SIG-M5 treated with dmso at 0.1 percent for 504 hours (cell line): ENCODE data around the gene TPT1.
A peak's percentile ranks its signal among the peaks of the same experiment; 100 is the strongest.

Experiments used
- DNase-seq: peaks from one replicate; lab custom pipeline; 2025; ENCODE audit not compliant: unreplicated experiment; lab: John Stamatoyannopoulos, UW

Gene TPT1

GRCh38 chr13:45335397-45336024, 5.5 kb downstream of the TPT1 start:
- DNase-seq: no peak

DNA sequence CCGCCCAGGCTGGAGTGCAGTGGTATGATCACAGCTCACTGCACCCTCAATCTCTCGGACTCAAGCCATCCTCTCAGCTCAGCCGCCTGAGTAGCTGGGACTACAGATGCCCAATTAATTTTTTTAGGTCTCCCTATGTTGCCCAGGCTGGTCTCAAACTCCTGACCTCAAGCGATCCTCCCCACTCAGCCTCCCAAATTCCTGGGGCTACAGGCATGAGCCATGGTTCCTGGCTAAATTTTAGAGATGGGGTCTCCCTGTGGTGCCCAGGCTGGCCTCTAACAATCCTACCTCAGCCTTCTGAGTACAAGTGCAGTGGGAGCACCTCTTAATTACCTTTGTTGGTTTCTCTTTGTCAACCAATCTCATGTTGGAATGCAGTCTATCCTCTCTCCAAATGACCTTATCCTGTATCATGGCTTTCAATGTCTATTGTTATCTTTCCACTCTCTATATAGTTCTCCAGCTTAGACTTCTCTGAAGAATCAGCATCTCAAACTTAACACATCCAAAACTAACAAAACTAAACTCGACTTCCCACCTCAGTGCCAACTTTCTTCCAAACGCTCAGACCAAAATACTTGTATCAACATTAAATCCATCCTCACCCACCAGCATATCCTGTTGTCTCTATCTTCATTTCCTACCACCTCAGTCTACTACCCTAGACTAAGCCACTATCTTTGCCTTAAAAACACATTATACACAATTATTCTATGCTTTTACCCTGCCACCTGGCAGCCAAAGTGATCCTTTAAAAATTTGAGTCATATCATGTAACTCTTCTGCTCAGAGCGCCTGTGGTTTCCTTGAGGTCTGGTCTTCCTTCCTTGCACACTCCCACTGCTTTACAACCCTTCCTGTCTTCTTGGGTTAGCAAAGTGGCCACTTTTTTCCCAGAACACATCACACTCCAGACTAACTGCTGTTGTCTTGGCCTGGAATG, 6.7 kb downstream of the TPT1 start:
- peak; percentile 51 for DNase-seq

DNA sequence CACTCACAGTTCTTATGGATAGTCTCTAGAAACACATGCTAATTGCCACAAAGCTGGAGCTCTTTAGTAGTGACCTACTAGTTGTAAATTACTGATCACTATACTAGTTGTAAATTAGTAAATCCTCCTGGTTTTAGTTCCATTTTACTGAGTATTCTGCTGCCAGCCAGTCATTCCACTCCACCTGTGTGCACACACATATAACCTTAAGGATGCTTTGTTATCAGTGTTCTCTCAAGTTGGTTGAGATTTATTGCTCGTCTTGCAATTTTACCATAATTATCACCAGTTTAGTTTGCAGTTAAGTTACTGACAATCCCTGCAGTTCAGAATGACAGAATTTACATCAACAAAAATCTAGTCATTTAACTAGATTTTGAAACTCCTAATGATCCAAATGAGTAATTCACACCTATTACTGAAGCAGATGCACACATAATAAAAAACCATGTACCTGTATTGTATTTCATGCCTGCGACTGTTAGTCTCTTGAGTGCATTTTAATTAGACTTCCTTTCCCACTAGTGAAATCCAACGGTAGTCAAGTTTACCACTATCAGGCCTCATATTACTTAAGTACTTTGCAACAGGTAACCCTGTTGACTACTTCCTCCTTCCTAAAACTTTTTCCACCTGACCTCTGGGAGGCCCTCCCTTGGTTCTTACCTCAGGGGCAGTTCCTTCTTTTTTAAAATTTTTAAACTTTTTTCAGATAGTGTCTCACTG, 7.6 kb downstream of the TPT1 start:
- peak; percentile 32 for DNase-seq

GRCh38 chr13:45332831-45333219, 8.2 kb downstream of the TPT1 start:
- no peak for DNase-seq

DNA sequence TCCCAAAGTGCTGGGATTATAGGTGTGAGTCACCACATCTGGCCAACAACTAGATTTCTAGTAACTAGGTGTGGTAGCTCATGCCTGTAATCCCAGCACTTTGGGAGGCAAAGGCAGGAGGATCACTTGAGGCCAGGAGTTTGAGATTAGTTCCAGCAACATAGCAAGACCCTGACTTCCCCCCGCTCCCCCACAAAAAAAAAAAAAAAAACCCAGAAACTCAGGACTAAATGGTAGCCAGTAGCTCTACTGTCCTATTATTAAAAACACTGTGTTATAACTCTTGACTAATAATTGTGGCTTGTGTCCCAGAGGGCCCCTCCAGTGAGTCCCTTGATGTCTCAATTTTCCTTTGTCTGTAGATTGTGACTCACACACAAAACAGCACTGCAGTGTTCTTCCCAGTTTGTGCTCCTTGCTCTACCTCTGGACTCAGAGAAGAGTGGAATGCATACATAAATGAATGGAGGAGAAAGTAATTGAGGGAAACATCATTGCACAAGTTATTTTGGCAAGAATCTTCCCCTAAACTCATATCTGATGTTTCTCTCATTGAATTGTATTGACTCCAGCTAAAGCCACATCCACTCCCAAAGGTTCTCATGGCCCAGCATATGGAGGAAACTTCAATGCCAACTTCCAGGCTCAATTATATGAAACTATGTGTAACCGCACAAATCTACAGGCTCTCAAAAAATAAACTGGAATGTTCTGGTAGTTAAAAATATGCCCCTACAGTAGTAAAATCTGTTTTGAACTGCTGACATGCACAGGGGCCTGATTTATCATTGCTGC, 8.8 kb downstream of the TPT1 start:
- DNase-seq: peak; percentile 62

- DNase-seq: no peak
Measured at GRCh38 chr13:45331692-45332035, 9.3 kb downstream of the TPT1 start.

DNA sequence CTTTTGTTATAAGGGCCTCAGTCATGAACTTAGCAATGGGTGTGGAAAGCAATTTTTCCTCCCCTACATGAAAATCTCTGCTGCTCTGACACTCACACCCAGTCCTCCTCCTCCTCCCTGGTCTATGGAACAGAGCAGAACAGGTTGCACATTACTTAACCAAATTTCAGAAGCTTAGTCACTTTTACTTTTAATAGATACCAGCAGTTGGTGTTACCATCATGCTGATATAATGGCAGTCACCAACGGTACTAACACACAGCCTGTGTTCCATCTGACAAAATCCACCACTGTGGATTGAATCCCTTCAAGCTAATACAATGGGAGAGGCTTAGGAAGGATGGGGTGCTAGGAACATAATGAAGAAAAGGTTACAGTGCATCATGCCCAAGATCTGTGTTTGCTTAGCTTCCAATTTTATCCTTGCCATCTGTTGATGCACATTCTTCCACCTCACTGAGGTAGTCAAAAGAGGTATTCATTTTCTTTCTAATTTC, 9.8 kb downstream of the TPT1 start:
- DNase-seq: peak; percentile 45

DNA sequence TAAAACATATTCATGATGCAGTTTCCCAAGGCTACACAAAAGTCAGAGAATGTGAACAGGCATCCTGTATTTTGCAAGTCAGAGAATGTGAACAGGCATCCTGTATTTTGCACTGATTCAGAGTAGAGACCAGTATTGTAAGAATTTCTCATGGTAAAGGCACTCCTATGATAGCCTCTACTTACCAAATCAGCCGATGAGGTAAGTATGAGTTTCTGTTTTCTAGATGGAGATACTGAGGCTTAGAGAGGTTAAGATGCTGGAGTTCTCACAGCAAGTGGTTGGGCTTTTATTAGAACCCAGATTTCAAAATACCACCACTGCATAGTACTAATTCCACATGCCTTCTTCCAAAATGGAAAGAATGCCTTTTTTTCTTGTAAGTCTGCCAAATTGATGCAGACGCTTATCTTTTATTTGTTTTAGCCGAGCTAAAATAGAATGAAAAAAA, 12.3 kb downstream of the TPT1 start:
- DNase-seq: no peak

- DNase-seq: no peak
Measured at GRCh38 chr13:45327253-45327955, 13.6 kb downstream of the TPT1 start.

DNA sequence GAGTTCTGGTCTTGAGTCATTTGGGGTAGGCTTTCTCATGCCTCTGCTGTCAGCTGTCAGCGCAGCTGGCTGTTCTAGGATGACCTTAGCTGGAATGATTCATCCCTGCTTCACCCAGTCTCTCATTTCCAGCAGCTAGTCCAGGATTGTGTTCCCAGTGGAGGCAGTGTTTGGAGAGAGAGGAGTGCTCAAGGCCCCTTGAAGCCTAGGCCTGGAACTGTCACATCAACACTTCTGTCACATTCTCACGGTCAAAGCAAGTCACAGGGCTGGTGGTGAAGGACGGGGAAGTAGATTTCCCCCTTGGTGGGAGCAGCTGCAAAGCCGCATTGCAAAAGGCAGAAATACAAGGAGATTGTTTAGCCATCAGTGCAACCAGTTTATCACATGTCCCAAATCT, 15.2 kb downstream of the TPT1 start:
- DNase-seq: no peak

DNA sequence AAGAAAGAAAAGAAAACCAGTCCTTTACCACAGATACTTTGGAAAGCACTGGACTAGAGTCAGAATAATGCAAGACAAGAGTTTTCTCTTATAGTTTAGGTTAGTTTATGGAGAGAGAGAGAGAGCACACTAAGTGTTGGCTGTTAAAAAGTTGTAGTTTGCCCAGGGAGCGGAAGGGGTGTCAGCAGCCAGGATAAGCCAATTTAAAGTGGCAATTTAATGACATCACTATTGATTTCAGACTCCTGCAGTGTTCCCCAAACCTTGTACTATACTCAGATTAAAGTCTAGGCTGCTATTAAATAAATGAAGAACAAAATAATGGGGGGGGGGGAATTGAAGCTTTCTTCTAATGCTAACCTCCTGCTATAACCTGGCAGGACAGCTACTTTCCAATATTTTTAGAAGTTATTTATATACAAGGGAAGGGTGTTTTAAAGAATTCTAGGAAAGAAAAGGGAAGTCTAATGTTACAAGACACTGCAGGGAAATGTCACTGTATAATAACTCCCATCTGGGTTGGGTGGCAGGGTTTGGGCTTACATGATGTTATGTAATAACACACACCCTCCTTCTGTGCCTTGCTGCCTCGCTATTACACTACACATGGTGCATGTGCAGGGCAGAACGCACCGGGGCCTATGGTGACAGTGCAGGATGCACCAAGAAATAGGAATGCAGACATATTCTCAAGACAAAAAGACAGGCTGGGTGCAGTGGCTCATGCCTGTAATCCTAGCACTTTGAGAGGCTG, 19.9 kb downstream of the TPT1 start:
- peak; percentile 88 for DNase-seq

DNA sequence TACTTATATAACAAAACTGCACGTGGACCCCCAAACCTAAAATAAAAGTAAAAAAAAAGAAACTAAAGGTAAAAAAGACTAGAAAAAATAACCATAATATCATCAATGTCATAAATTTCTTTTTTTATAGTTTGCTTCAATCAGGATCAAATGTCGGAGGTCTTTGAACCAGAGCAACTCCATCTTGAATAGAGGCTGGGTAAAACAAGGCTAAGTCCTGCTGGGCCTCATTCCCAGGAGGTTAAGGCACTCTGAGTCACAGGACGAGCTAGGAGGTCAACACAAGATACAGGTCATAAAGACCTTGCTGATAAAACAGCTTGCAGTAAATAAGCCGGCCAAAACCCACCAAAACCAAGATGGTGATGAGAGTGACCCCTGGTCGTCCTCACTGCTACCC, 24.0 kb downstream of the TPT1 start:
- DNase-seq: no peak

- DNase-seq: no peak
Measured at GRCh38 chr13:45316338-45316737, 24.6 kb downstream of the TPT1 start.

DNA sequence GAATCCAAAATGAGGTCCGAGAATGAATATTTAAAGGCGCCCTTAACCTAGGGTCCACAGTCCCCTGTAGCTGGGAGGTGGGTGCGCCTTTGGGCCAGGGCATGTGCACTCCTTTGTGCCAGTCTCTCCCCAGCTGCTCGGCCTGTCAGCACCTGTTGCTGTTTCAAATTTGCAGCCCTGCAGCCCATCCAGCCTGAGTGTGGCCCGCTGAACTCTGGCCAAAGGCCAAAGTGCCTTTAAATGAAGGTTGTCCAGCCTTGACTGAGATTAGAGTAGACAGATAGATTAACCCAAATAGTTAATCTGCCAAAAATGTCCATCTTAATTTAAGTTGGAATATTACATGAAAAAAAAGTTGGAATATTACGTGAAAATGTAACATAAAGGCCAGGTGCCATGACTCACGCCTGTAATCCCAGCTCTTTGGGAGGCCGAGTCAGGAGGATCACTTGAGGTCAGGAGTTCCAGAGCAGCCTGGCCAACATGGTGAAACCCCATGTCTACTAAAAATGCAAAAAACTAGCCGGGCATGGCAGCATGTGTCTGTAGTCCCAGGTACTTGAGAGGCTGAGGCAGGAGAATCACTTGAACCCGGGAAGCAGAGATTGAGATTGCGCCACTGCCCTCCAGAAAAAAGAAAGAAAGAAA, 25.3 kb downstream of the TPT1 start:
- no peak for DNase-seq

DNA sequence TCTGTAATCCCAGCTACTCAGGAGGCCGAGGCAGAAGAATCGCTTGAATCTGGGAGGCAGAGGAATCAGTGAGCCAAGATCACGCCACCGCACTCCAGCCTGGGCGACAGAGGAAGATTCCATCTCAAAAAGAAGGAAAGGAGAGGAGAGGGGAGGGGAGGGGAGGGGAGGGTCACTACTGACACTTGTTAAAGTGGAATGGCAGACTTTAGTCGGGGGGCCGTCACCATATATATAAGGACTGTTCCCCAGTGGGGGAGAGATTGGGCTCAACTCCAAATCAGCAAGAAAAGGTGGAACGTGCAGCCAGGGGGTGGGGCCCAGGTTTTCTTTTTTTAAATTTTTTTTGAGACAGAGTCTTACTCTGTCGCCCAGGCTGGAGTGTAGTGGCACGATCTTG, 26.2 kb downstream of the TPT1 start:
- no peak for DNase-seq

DNA sequence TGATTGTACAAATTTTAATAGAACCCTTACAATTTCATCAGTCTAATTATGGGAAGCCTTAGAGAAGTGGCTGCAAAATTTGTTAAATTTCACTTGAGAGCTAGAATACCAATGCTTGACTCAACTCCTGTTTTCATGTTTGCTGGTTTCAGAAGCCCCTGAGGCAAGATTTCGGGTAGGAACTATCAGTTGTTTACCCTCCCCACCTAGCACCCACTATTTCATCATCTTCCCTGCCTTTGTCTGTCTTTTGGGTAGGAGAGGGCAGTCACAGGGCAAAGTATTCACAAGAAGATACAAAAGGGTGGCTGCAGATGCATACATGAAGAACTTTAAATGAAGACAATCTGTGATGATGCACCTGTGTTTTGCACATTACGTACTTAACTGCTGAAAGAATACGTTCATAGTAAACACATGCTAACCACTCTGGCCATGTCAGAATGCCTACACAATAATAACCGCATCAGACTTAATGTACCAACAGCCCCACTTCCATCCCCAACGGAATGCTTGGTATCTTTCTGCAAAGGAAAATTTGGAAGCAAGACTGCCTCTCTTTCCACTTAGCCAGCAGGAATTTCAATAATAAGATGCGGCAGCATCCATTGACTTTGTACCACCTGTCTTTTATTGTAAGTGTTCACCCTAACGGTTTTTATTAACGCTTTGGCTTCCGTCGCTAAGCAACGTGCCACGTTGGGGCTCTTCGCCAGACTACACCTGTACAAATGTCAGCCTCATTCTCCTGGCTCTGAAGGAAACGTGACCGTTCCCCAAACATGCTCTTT, 30.4 kb downstream of the TPT1 start:
- DNase-seq: no peak

DNA sequence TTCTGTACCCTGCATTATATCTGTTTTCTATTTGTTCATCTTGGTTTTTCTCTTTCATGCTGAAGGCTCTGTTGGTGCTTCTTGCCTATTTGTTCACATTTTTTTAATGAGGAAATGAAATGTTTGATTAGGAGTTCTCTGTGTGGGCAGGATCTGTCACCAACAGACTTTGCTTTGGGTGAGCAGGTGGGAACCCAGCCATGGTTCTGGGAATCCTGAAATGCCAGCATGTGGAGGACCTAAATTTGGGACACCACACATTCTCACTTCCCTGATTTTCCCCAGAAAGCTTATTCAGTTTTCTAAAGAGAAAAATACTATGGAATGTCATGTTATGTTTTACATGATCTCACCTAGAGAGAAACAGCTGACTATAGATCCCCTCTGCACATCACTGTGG, 34.0 kb downstream of the TPT1 start:
- no peak for DNase-seq

DNA sequence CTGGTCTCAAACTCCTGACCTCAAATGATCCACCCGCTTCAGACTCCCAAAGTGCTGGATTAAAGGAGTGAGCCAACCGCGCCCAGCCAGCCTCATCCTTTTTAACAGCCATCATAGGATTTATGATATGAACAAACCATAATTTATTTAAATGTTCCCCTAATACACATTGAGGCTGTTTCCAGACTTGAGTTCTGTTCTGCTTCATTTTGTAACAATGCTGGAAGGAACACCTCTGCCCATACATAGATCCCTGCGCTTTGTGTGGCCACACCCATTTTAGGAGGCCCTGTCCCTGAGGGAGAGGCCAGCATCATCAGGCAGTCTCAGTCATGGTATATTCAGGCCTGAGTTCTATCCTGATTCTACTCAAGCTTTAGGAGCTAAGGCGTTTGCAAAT, 35.9 kb downstream of the TPT1 start:
- DNase-seq: no peak
